Vagina (tissue), 2 donors: Measurements from ENCODE around the gene SPECC1L. TPM values are rescaled to one million over a fixed set of nuclear protein-coding genes. Genes with fewer than 3 reads are reported as not detected.

Experiments
- DNase-seq, 2 donors: peaks; one replicate each; pipeline ENCODE4 v3.0.0-alpha.2; 2017; ENCODE audit errors: extremely low spot score in 2 of 2
- H3K27ac ChIP-seq: fragments of 200-600 bp; sonication (generic); one replicate; pipeline ENCODE4 v1.5.1; 2019
- H3K27me3 ChIP-seq: fragments of 200-600 bp; sonication (generic); one replicate; pipeline ENCODE4 v1.5.1; 2019
- H3K36me3 ChIP-seq, 2 donors: fragments of 200-600 bp; sonication (generic); one replicate each; pipeline ENCODE4 v1.5.1; 2017 to 2019
- H3K4me1 ChIP-seq: fragments of 200-600 bp; sonication (generic); one replicate; pipeline ENCODE4 v1.5.1; 2019
- H3K4me3 ChIP-seq, 2 donors: fragments of 200-600 bp; sonication (generic); 1 replicate in 1 of 2; 2 replicates in 1 of 2; pipeline ENCODE4 v1.5.1; 2016 to 2019
- H3K9me3 ChIP-seq: fragments of 200-600 bp; sonication (generic); one replicate; pipeline ENCODE4 v1.5.1; 2019
- CTCF ChIP-seq, 3 experiments: fragments of 450-650 bp in 2 of 3; fragments of 200-600 bp in 1 of 3; sonication (generic) in 1 of 3; IDR thresholded peaks; one replicate each; pipeline ENCODE4 v1.5.1; 2017 to 2019; ENCODE audit warnings: antibody characterized with exemption in 3 of 3, mild to moderate bottlenecking in 2 of 3, moderate library complexity in 2 of 3
- POLR2A ChIP-seq, 2 donors: fragments of 450-650 bp; IDR thresholded peaks; one replicate each; pipeline ENCODE4 v1.6.1; 2017; ENCODE audit warnings: antibody characterized with exemption in 2 of 2, mild to moderate bottlenecking in 2 of 2, moderate library complexity in 2 of 2
- POLR2AphosphoS5 ChIP-seq, 2 donors: sonication (generic); formaldehyde crosslinking; IDR thresholded peaks; one replicate each; pipeline ENCODE4 v1.9.0; 2017; ENCODE audit warnings: antibody characterized with exemption in 2 of 2, mild to moderate bottlenecking in 2 of 2, low read depth in 1 of 2; ENCODE audit not compliant: insufficient read depth in 1 of 2
- intact Hi-C: fragments of 100-400 bp; cut with DNase I; formaldehyde crosslinking; loops from one replicate; pipeline ENCODE4 v1.15.1; 2023
- total RNA-seq: library from RNA; depleted of rRNA; stranded (reverse); fragments of >200 nt; gene quantifications from one replicate; pipeline ENCODE4 v1.2.3, GENCODE V29; 2016

Gene SPECC1L
- total RNA-seq, 1 donor from 2014 or later = 38.8 TPM

GRCh38 chr22:24417901-24418641 lies 147.4 kb downstream of the SPECC1L start:
- H3K36me3 ChIP-seq = peaks cover 0 to 29% of the 10 kb centered on the region in 2 donors
- intact Hi-C loops = no loop called here
- DNase-seq = no peak

GRCh38 chr22:24418786-24419474 lies 148.3 kb downstream of the SPECC1L start:
- Histone ChIP-seq H3K4me1 (peaks cover 6% of the 10 kb centered on the region), H3K9me3 (no peaks in the 10 kb centered on the region), H3K27me3 (no peaks in the 10 kb centered on the region), H3K27ac (no peak overlapping the region), H3K4me3 (no peak overlapping the region), H3K36me3 (peaks cover 0 to 21% of the 10 kb centered on the region in 2 donors)
- TF ChIP-seq POLR2AphosphoS5 (IDR thresholded peaks at IDR 0.05; ENCODE audit: insufficient read depth in 1 of 2, low read depth in 1 of 2) = no peak
- TF ChIP-seq POLR2A (IDR thresholded peaks at IDR 0.05) = no peak
- no peak for TF ChIP-seq CTCF (IDR thresholded peaks at IDR 0.05)
- intact Hi-C loops = no loop called here
- no peak for DNase-seq

More at GRCh38 chr22:24417901-24418641, 147.4 kb downstream of the SPECC1L start:
- Histone ChIP-seq H3K9me3 (no peaks in the 10 kb centered on the region), H3K27me3 (no peaks in the 10 kb centered on the region), H3K27ac (no peak overlapping the region), H3K4me1 (no peaks in the 10 kb centered on the region), H3K4me3 (no peak overlapping the region)
- TF ChIP-seq CTCF (IDR thresholded peaks at IDR 0.05) (no peak), POLR2A (IDR thresholded peaks at IDR 0.05) (no peak), POLR2AphosphoS5 (IDR thresholded peaks at IDR 0.05; ENCODE audit: insufficient read depth in 1 of 2, low read depth in 1 of 2) (no peak)

- TF ChIP-seq POLR2AphosphoS5 (IDR thresholded peaks at IDR 0.05; ENCODE audit: insufficient read depth in 1 of 2, low read depth in 1 of 2) (no peak), POLR2A (IDR thresholded peaks at IDR 0.05) (no peak), CTCF (IDR thresholded peaks at IDR 0.05) (no peak)
- no peak overlapping the region for H3K4me3 ChIP-seq
- H3K36me3 ChIP-seq = peaks cover 0 to 16% of the 10 kb centered on the region in 2 donors
- no peaks in the 10 kb centered on the region for H3K27me3 ChIP-seq
- intact Hi-C loops = no loop called here
- DNase-seq = no peak
- no peak overlapping the region for H3K27ac ChIP-seq
- no peaks in the 10 kb centered on the region for H3K9me3 ChIP-seq
- peaks cover 12% of the 10 kb centered on the region for H3K4me1 ChIP-seq
These were observed 148.8 kb downstream of the SPECC1L start for GRCh38 chr22:24419475-24419850.

- intact Hi-C loops = loop anchor here (5.0 to 10.0 kb wide), 2 partner anchors 82 to 96 kb away; no protein-coding TSS in a partner anchor
- H3K27ac ChIP-seq = no peak overlapping the region
These were observed 149.7 kb downstream of the SPECC1L start for GRCh38 chr22:24420072-24420976.

More at GRCh38 chr22:24420072-24420976, 149.7 kb downstream of the SPECC1L start:
- H3K36me3 ChIP-seq = peaks cover 0 to 7% of the 10 kb centered on the region in 2 donors
- H3K27me3 ChIP-seq = no peaks in the 10 kb centered on the region
- H3K4me3 ChIP-seq = no peak overlapping the region
- peaks cover 19% of the 10 kb centered on the region for H3K4me1 ChIP-seq
- no peaks in the 10 kb centered on the region for H3K9me3 ChIP-seq
- DNase-seq = no peak
- TF ChIP-seq POLR2AphosphoS5 (IDR thresholded peaks at IDR 0.05; ENCODE audit: insufficient read depth in 1 of 2, low read depth in 1 of 2) (peak; percentile 43 to 74), CTCF (IDR thresholded peaks at IDR 0.05) (no peak)
